Left ventricle myocardium superior (tissue), 1 donor: ENCODE results near the gene SLC6A2. TPM values are rescaled to one million over a fixed set of nuclear protein-coding genes. Genes with fewer than 3 reads are reported as not detected.

Experiments used
- ATAC-seq: fragments of 200-7000 bp; cut with Tn5 transposase; one replicate; pipeline ENCODE4 v1.9.1; 2020; ENCODE audit warnings: mild to moderate bottlenecking, moderate library complexity
- DNase-seq: peaks from one replicate; pipeline ENCODE4 v3.0.0-alpha.2; 2020
- intact Hi-C: fragments of 100-400 bp; cut with micrococcal nuclease; formaldehyde crosslinking; loops from one replicate; pipeline ENCODE4 v1.11.0; 2022
- total RNA-seq: library from RNA; stranded (reverse); fragmentation: NEBNext Ultra II Directional; extraction: Animal tissue kit (Norgen Biotek cat#: 25700); gene quantifications from one replicate; pipeline ENCODE4 v1.2.1, GENCODE V29; 2021
- donor health status: DM: no; HTN: yes; CAD: no; lungs with severe emphysema.

The SLC6A2 gene
- total RNA-seq, 1 donor from 2014 or later: not detected

- intact Hi-C loops: no loop called here
- ATAC-seq: no peak
- no peak for DNase-seq
These were observed 10.2 kb downstream of the SLC6A2 start for GRCh38 chr16:55666012-55666411.

DNA sequence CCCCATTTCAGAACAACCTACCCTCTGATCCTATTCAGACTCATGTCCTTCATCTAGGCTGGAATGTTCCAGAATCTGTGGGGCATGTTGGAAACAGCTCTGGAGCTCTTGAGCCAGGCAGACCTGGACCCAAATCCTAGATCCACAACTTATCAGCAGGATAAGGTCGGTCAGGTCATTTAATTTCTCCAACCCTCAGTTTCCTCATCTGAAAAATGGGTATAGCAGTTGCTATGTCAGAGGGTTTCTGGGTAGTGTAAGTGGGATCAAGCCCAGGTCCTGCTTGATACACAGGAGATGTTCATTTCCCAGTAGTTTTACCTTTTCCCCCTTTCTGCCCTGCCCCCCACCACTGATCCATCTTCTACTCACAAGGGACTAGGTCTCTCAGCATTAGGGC lies 12.0 kb downstream of the SLC6A2 start:
- ATAC-seq (no peak), DNase-seq (no peak)
- intact Hi-C loops: no loop called here

- no peak for DNase-seq
These were observed 12.8 kb downstream of the SLC6A2 start for GRCh38 chr16:55668340-55669281.

DNA sequence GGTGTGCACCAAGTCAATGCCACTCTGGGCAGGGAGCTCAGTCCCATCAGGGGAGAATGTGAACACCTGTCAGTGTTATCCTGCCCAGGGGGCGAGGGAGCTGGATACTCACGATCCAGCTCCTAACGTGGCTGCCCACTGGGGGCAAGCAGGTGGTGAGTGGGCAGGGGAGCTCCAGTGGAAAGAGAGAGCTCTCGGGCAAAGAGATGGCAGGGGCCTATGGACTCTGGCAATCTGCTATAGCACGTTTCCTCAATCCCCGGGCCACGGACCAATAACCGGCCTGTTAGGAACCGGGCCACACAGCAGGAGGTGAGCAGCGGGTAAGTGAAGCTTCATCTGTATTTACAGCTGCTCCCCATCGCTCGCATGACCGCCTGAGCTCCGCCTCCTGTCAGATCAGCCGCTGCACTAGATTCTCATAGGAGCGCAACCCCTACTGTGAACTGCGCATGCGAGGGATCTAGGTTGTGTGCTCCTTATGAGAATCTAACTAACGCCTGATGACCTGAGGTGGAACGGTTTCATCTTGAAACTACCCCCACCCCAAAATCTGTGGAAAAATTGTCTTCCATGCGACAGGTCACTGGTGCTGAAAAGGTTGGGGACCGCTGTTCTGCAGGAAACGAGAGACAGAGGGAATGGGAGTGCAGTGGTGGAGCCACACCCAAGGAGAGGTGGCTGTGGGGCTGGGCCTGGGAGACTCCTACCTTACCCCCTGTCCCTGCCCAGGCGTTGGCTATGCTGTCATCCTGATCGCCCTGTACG lies 15.6 kb downstream of the SLC6A2 start:
- DNase-seq: no peak
- intact Hi-C loops: no loop called here
- no peak for ATAC-seq

More at GRCh38 chr16:55668340-55669281, 12.8 kb downstream of the SLC6A2 start:
- intact Hi-C loops: no loop called here
- no peak for ATAC-seq

DNA sequence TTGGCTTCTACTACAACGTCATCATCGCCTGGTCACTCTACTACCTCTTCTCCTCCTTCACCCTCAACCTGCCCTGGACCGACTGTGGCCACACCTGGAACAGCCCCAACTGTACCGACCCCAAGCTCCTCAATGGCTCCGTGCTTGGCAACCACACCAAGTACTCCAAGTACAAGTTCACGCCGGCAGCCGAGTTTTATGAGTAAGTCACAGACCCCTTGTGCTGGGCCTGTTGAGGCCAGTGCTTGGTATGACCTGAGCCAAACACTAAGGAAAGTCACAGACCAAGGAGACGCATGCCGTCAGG lies 16.1 kb downstream of the SLC6A2 start:
- DNase-seq (no peak), ATAC-seq (no peak)
- intact Hi-C loops: no loop called here

- ATAC-seq (peak; percentile 93), DNase-seq (peak; percentile 50)
- intact Hi-C loops: no loop called here
These were observed 16.7 kb downstream of the SLC6A2 start for GRCh38 chr16:55672471-55672870.

DNA sequence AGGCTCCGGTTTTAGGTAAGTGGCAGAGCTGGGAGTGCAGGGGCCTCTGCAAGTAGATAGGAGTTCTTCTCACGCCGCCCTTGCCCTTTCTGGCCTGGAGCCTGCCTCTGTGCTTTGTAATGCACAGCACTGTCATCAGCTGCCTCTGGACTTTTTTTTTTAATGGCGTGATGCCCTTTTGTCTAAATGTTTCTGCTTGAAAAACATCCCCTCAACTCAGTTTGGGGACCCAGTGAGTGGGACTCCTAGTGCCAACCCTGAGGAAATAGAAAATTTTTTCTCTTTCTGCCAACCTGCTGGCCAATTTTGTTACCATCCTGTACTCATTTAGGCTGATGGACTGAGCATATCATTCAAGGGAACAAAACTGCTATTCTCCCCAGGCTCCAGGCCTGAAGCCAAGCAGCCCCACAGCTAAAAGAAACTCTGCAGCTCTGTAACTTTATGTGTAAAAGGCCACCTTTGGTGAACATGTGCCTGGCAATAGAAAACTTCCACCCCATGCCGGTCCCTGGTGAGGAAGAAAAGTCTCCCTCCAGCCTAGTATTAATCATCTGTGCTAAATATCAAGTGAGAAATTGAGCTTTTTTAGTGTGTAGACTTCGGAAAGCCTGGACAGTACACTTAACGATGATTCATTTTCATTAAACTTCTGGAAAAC lies 22.5 kb downstream of the SLC6A2 start:
- intact Hi-C loops: no loop called here
- peak; percentile 77 for ATAC-seq
- no peak for DNase-seq

GRCh38 chr16:55682086-55682485 lies 26.3 kb downstream of the SLC6A2 start:
- ATAC-seq (no peak), DNase-seq (no peak)
- intact Hi-C loops: no loop called here

- intact Hi-C loops: no loop called here
- ATAC-seq (no peak), DNase-seq (no peak)
These were observed 30.2 kb downstream of the SLC6A2 start for GRCh38 chr16:55685973-55686372.

GRCh38 chr16:55686671-55687070 lies 30.9 kb downstream of the SLC6A2 start:
- intact Hi-C loops: no loop called here
- no peak for DNase-seq
- ATAC-seq: no peak

DNA sequence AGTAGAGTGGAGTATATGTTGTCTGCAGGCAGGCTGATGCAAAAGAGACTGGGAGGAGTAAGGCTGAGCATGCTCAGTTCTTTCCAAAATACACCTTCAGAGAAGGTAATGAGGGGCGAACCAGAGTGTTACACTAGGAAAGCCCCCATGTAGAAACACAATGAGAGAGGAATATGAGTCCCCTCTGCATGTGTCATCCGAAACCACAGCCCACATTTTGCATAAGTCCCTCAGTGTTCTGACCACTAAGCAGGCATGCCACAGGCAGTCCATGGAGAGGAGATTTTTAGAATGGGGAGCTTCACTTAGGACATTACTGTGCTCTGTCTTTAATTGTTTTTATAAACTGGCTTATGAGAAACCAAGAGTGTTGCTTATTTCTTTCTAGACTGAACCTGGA lies 32.0 kb downstream of the SLC6A2 start:
- intact Hi-C loops: no loop called here
- ATAC-seq (no peak), DNase-seq (no peak)

DNA sequence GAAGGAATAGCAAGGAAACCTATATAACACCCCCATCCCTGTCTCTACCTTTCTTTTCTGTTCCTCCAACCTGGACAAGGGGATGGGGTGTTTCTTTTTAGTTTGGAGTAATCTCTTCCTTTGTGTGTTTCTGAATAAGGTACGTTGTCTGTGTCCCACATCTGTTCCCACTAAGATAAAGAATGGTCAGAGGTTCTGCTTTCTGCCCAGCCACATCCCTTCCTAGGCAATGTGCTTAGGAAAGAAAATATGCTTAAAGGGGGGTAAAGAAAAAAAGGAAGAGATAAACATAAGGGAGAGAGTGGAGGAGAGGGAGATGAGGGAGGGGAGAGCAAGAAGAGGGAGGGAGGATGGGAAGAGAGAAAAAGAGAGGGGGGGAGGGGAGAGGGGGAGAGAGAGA lies 35.1 kb downstream of the SLC6A2 start:
- intact Hi-C loops: no loop called here
- ATAC-seq (no peak), DNase-seq (no peak)

DNA sequence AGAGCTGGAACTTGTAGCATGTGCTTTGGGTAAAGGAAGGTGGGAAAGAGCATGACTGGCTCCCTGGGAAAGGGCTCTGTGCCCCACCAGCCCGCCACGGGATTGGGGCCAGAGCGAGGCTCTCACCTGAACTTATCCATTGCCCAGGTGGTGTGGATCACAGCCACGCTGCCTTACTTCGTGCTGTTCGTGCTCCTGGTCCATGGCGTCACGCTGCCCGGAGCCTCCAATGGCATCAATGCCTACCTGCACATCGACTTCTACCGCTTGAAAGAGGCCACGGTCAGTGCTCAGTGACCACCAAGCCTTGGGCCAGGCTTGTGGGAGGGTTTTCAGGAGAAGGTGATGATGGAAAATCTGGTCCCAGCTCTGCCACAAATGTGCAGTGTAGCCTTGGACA lies 36.0 kb downstream of the SLC6A2 start:
- DNase-seq: no peak
- no peak for ATAC-seq
- intact Hi-C loops: no loop called here

GRCh38 chr16:55695595-55695994 lies 39.8 kb downstream of the SLC6A2 start:
- ATAC-seq: no peak
- intact Hi-C loops: no loop called here
- no peak for DNase-seq

GRCh38 chr16:55697867-55698266 lies 42.1 kb downstream of the SLC6A2 start:
- DNase-seq (no peak), ATAC-seq (no peak)
- intact Hi-C loops: no loop called here

DNA sequence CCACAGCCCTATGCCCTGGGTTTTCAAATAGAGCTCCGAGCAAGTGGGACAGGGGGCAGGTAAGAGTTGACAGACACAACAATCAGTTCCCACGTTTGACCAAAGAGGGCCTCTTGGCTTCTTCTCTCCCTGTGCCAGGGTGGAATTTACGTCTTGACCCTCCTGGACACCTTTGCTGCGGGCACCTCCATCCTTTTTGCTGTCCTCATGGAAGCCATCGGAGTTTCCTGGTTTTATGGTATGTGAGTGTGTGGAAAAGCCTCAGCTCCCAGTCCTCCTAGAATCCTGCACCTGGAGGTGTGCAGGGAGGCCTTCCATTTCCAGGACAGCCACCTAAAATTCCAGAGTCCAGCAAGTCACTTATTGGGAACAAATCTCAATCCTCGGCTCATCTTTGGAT lies 42.5 kb downstream of the SLC6A2 start:
- ATAC-seq: no peak
- DNase-seq: no peak
- intact Hi-C loops: no loop called here

DNA sequence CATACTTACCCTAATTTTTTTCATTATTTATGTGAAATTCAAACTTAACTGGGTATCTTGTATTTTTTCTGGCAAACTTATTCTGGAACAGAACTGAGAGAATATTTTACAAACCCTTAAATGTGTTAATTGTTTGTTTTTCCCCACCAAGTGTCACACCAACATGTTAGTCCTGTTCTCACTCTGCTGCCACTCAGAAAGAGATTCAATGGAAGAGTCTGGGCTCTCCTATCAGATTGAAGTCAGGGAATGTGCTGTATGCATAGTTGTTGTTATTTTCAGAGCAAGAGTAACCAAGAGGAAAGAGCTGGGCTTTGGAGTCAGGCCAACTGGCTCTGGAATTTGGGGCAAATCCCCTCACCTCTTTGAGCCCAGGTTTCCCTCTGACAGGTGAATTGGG lies 43.2 kb downstream of the SLC6A2 start:
- DNase-seq (no peak), ATAC-seq (no peak)
- intact Hi-C loops: no loop called here

DNA sequence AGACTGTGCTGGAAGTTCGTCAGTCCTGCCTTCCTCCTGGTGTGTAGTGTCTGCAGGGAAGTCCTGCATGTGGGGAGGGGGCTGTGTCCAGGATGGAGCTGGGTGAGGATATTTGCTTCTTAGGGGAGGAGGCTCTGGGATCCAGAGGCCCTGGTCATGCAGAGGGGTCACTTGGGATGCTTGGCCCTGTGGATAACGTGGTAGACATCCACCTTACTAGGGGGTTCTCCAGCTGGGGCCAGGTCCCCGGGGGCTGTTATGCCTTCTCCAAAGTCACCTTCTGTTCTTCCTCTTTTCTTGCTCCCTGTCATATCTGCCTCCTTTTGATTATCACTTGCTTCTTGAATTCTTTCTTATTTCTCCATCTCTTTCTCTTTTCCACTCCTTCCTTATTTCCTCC lies 43.8 kb downstream of the SLC6A2 start:
- no peak for ATAC-seq
- intact Hi-C loops: loop anchor here (5.0 kb wide), 1 partner anchor 232 kb away; no protein-coding TSS in a partner anchor
- DNase-seq: no peak

GRCh38 chr16:55700067-55700466 lies 44.3 kb downstream of the SLC6A2 start:
- intact Hi-C loops: loop anchor here (5.0 kb wide), 1 partner anchor 233 kb away; no protein-coding TSS in a partner anchor
- no peak for DNase-seq

DNA sequence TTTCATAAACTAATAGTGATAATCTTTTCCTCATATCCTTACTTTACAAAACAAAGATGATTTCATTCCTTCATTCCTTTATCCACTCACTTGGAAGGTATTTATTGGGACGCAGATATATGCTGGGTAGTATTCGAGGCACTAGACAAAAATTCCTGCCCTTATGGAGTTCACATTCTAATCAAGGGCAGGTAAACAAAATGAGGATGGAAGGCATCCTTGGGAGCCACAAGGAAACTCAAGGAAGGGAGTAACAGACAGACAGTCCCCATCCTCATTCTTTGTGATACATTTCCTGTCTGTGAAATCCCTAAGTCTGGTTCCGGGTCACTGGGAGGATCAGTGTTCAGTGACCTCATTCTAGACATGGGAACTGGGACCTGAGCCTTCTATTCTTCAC lies 45.2 kb downstream of the SLC6A2 start:
- no peak for DNase-seq
- intact Hi-C loops: loop anchor here (5.0 kb wide), 1 partner anchor 234 kb away; no protein-coding TSS in a partner anchor
- ATAC-seq: no peak

More at GRCh38 chr16:55700067-55700466, 44.3 kb downstream of the SLC6A2 start:
- no peak for ATAC-seq
